ENCODE results near the gene RABL2B. TPM values are rescaled to one million over a fixed set of nuclear protein-coding genes. Genes with fewer than 3 reads are reported as not detected.

The RABL2B gene
- polyA plus RNA-seq, 3 donors, result 8.8 to 48.8 (median 11.7) TPM

- H3K36me3 Mint-ChIP-seq, result no peaks in the 10 kb centered on the region
- WGBS (ENCODE audit: insufficient coverage), result 97% methylated on average over 125 of the region's 132 CpGs
- no peak for TF ChIP-seq CTCF (IDR thresholded peaks at IDR 0.05)
Measured at GRCh38 chr22:50720301-50721256, 62.9 kb downstream of the RABL2B start.

GRCh38 chr22:50719814-50720300 lies 63.6 kb downstream of the RABL2B start:
- H3K4me1 ChIP-seq (ENCODE audit: control insufficient read depth in 1 of 2, insufficient read depth in 2 of 2, low read length in 2 of 2), result no peaks in the 10 kb centered on the region
- no peak overlapping the region for H3K27ac Mint-ChIP-seq

More at GRCh38 chr22:50720301-50721256, 62.9 kb downstream of the RABL2B start:
- H3K36me3 ChIP-seq (replicated peaks in 1 of 2; ENCODE audit: control insufficient read depth in 1 of 2, insufficient read depth in 2 of 2, low read length in 2 of 2), result no peaks in the 10 kb centered on the region
- H3K27me3 Mint-ChIP-seq (ENCODE audit: low read depth in 3 of 3), result peaks cover 0 to 4% (median 0%) of the 10 kb centered on the region in 3 donors
- no peak overlapping the region for H3K4me2 ChIP-seq (replicated peaks; ENCODE audit: extremely low read depth, low read length, poor library complexity, severe bottlenecking)
- H4K20me1 ChIP-seq (ENCODE audit: insufficient read depth, low read length), result no peaks in the 10 kb centered on the region
- no peak overlapping the region for H2AFZ ChIP-seq (ENCODE audit: insufficient read depth, low read depth, low read length, poor library complexity, severe bottlenecking)
- H3K4me3 ChIP-seq (replicated peaks in 1 of 3; ENCODE audit: low read depth in 2 of 3, low read length in 3 of 3), result no peak overlapping the region
- H3K9ac ChIP-seq (ENCODE audit: insufficient read depth, low read length, poor library complexity, severe bottlenecking), result no peak overlapping the region
- H3K9me3 Mint-ChIP-seq, result peaks cover 0 to 15% (median 2%) of the 10 kb centered on the region in 7 donors
- no peak for DNase-seq
- intact Hi-C loops (cut with micrococcal nuclease), result no loop called here
- no peaks in the 10 kb centered on the region for H3K4me1 ChIP-seq (ENCODE audit: control insufficient read depth in 1 of 2, insufficient read depth in 2 of 2, low read length in 2 of 2)
- H3K4me1 Mint-ChIP-seq, result no peaks in the 10 kb centered on the region
- no peak overlapping the region for H3K27ac ChIP-seq (ENCODE audit: low read depth in 1 of 2, low read length in 2 of 2)
- peaks cover 0 to 9% of the 10 kb centered on the region in 2 donors for H3K9me3 ChIP-seq (replicated peaks in 1 of 2; ENCODE audit: control insufficient read depth in 1 of 2, insufficient read depth in 1 of 2, low read length in 2 of 2)
- H3K27ac Mint-ChIP-seq, result no peak overlapping the region
- H3K27me3 ChIP-seq (ENCODE audit: control insufficient read depth in 2 of 2, insufficient read depth in 2 of 2, low read length in 2 of 2), result no peaks in the 10 kb centered on the region
- no peaks in the 10 kb centered on the region for H3K79me2 ChIP-seq (ENCODE audit: insufficient read depth, low read length)
- no peak overlapping the region for H3K4me3 Mint-ChIP-seq

More at GRCh38 chr22:50719814-50720300, 63.6 kb downstream of the RABL2B start:
- no peaks in the 10 kb centered on the region for H3K79me2 ChIP-seq (ENCODE audit: insufficient read depth, low read length)
- TF ChIP-seq CTCF (IDR thresholded peaks at IDR 0.05), result no peak
- no peak overlapping the region for H3K4me2 ChIP-seq (replicated peaks; ENCODE audit: extremely low read depth, low read length, poor library complexity, severe bottlenecking)
- no peaks in the 10 kb centered on the region for H3K27me3 ChIP-seq (ENCODE audit: control insufficient read depth in 2 of 2, insufficient read depth in 2 of 2, low read length in 2 of 2)
- Mint-ChIP-seq H3K36me3 (no peaks in the 10 kb centered on the region), H3K4me3 (no peak overlapping the region), H3K4me1 (no peaks in the 10 kb centered on the region), H3K27me3 (ENCODE audit: low read depth in 3 of 3) (peaks cover 0 to 1% (median 0%) of the 10 kb centered on the region in 3 donors), H3K9me3 (peaks cover 0 to 15% (median 2%) of the 10 kb centered on the region in 7 donors)
- 95% methylated on average over 34 of the region's 40 CpGs for WGBS (ENCODE audit: insufficient coverage)
- no peak for DNase-seq
- peaks cover 0 to 9% of the 10 kb centered on the region in 2 donors for H3K9me3 ChIP-seq (replicated peaks in 1 of 2; ENCODE audit: control insufficient read depth in 1 of 2, insufficient read depth in 1 of 2, low read length in 2 of 2)
- no peak overlapping the region for H3K4me3 ChIP-seq (replicated peaks in 1 of 3; ENCODE audit: low read depth in 2 of 3, low read length in 3 of 3)
- intact Hi-C loops (cut with micrococcal nuclease), result no loop called here
- no peak overlapping the region for H3K9ac ChIP-seq (ENCODE audit: insufficient read depth, low read length, poor library complexity, severe bottlenecking)
- H3K36me3 ChIP-seq (replicated peaks in 1 of 2; ENCODE audit: control insufficient read depth in 1 of 2, insufficient read depth in 2 of 2, low read length in 2 of 2), result no peaks in the 10 kb centered on the region
- no peak overlapping the region for H2AFZ ChIP-seq (ENCODE audit: insufficient read depth, low read depth, low read length, poor library complexity, severe bottlenecking)
- H3K27ac ChIP-seq (ENCODE audit: low read depth in 1 of 2, low read length in 2 of 2), result no peak overlapping the region
- H4K20me1 ChIP-seq (ENCODE audit: insufficient read depth, low read length), result no peaks in the 10 kb centered on the region

Measured in CD14-positive monocyte (primary cell).